Measurements from ENCODE around the gene FAM83F.

Gene FAM83F

DNA sequence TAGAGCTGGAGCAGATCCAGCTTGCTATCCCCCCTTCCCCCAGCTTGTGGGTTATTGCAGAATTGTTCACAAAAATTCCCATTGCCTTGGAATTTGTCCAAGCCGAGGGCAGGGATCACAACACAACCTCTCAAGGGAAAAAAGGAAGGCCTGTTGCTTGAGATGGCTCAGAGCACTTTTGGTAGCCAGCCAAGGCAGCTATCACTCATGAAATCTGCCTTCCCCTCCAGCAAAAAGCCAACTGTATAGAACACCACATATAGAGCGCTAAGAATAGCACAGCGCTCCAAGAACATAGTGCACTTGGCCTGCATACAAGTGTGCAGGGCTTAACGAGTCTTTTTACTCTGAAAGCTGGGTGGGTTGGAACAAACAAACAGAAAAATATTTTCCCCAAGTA, 46.2 kb downstream of the FAM83F start:
- Histone ChIP-seq H3K36me3 (ENCODE audit: control insufficient read depth in 4 of 4, insufficient read depth in 4 of 4, low read length in 3 of 4) (no peaks in the 10 kb centered on the region), H3K4me1 (ENCODE audit: control extremely low read depth in 1 of 4, control insufficient read depth in 4 of 4, insufficient read depth in 4 of 4, low read length in 3 of 4) (peaks cover 9 to 59% (median 40%) of the 10 kb centered on the region in 4 experiments), H3K9me3 (ENCODE audit: control extremely low read depth in 1 of 5, control insufficient read depth in 4 of 5, insufficient read depth in 2 of 5, low read depth in 1 of 5, low read length in 4 of 5) (no peaks in the 10 kb centered on the region), H3K4me3 (ENCODE audit: control insufficient read depth in 1 of 7, extremely low read depth in 1 of 7, insufficient read depth in 4 of 7, low read depth in 2 of 7, low read length in 6 of 7) (peak overlapping the region in 5 of 7 experiments; percentile 0 to 54 (median 38)), H3K27me3 (replicated peaks in 2 of 5; ENCODE audit: control insufficient read depth in 4 of 5, insufficient read depth in 5 of 5, low read length in 4 of 5) (no peaks in the 10 kb centered on the region), H3K27ac (ENCODE audit: insufficient read depth in 1 of 2, low read depth in 1 of 2, low read length in 2 of 2, poor library complexity in 1 of 2, severe bottlenecking in 2 of 2) (peak overlapping the region in 1 of 2 experiments; percentile 74)
- ChIA-PET POLR2A (no interaction called here), CTCF (interaction anchor here (0.6 to 3.3 kb wide), 7 partner anchors 13 to 857 kb away, joined by 3 to 24 read pairs (median 3); no protein-coding TSS in a partner anchor)
- WGBS (ENCODE audit: insufficient coverage): 0% methylated on average over 4 of the region's 4 CpGs
- peak; percentile 44 to 79 (median 75) for DNase-seq

DNA sequence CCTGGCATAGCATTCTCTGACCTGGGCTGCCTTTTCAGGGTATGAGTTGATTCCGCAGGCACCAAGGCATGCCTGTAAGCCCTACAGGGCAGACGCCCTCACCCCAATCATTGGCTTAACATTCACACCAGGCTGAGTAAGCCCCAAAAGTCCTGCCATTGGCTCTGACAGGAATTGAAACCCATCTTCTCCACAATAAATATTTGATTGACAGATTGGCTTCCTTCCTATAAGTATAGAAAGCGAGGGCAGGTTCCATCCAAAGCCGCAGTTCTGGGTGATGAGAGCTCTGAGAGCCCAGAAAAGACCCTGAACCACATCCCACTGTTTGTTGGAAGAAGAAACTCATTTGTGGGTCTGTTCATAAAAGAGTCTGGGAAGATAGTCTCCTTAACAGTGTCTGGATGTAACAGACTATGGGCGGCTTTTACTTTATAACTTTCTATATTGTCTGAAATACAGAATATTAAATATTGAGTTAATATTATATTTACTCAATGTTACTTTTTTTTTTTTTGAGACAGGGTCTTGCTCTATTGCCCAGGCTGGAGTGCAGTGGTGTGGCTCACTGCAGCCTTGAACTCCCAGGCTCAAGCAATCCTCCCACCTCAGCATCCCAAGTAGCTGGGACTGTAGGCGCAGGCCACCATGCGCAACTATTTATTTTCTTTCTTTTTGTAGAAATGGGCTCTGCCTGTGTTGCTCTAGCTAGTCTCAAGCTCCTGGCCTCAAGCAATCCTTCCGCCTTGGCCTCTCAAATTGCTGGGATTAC, 46.8 kb downstream of the FAM83F start:
- Histone ChIP-seq H3K4me1 (ENCODE audit: control extremely low read depth in 1 of 4, control insufficient read depth in 4 of 4, insufficient read depth in 4 of 4, low read length in 3 of 4) (peaks cover 14 to 62% (median 43%) of the 10 kb centered on the region in 4 experiments), H3K27ac (ENCODE audit: insufficient read depth in 1 of 2, low read depth in 1 of 2, low read length in 2 of 2, poor library complexity in 1 of 2, severe bottlenecking in 2 of 2) (peak overlapping the region in 1 of 2 experiments; percentile 74), H3K4me3 (ENCODE audit: control insufficient read depth in 1 of 7, extremely low read depth in 1 of 7, insufficient read depth in 4 of 7, low read depth in 2 of 7, low read length in 6 of 7) (peak overlapping the region in 5 of 7 experiments; percentile 0 to 54 (median 38)), H3K27me3 (replicated peaks in 2 of 5; ENCODE audit: control insufficient read depth in 4 of 5, insufficient read depth in 5 of 5, low read length in 4 of 5) (no peaks in the 10 kb centered on the region), H3K36me3 (ENCODE audit: control insufficient read depth in 4 of 4, insufficient read depth in 4 of 4, low read length in 3 of 4) (no peaks in the 10 kb centered on the region), H3K9me3 (ENCODE audit: control extremely low read depth in 1 of 5, control insufficient read depth in 4 of 5, insufficient read depth in 2 of 5, low read depth in 1 of 5, low read length in 4 of 5) (no peaks in the 10 kb centered on the region)
- CTCF ChIA-PET: interaction anchor here (2.0 to 3.3 kb wide), 4 partner anchors 16 to 507 kb away, joined by 6 to 24 read pairs (median 12); no protein-coding TSS in a partner anchor
- DNase-seq: no peak
- POLR2A ChIA-PET: no interaction called here
- WGBS (ENCODE audit: insufficient coverage): 41% methylated on average over 3 of the region's 8 CpGs

GRCh38 chr22:40042312-40042711, 47.6 kb downstream of the FAM83F start:
- no peak overlapping the region for H3K4me3 ChIP-seq (ENCODE audit: control insufficient read depth in 1 of 7, extremely low read depth in 1 of 7, insufficient read depth in 4 of 7, low read depth in 2 of 7, low read length in 6 of 7)
- CTCF ChIA-PET: interaction anchor here (2.1 kb wide), 1 partner anchor 17 kb away, joined by 6 read pairs; no protein-coding TSS in a partner anchor
- POLR2A ChIA-PET: no interaction called here
- no peaks in the 10 kb centered on the region for H3K27me3 ChIP-seq (replicated peaks in 2 of 5; ENCODE audit: control insufficient read depth in 4 of 5, insufficient read depth in 5 of 5, low read length in 4 of 5)
- 93% methylated on average over 4 of the region's 4 CpGs for WGBS (ENCODE audit: insufficient coverage)
- DNase-seq: no peak
- H3K36me3 ChIP-seq (ENCODE audit: control insufficient read depth in 4 of 4, insufficient read depth in 4 of 4, low read length in 3 of 4): no peaks in the 10 kb centered on the region
- H3K4me1 ChIP-seq (ENCODE audit: control extremely low read depth in 1 of 4, control insufficient read depth in 4 of 4, insufficient read depth in 4 of 4, low read length in 3 of 4): peaks cover 14 to 59% (median 43%) of the 10 kb centered on the region in 4 experiments
- H3K9me3 ChIP-seq (ENCODE audit: control extremely low read depth in 1 of 5, control insufficient read depth in 4 of 5, insufficient read depth in 2 of 5, low read depth in 1 of 5, low read length in 4 of 5): no peaks in the 10 kb centered on the region
- no peak overlapping the region for H3K27ac ChIP-seq (ENCODE audit: insufficient read depth in 1 of 2, low read depth in 1 of 2, low read length in 2 of 2, poor library complexity in 1 of 2, severe bottlenecking in 2 of 2)

GRCh38 chr22:40043081-40043480, 48.3 kb downstream of the FAM83F start:
- H3K4me1 ChIP-seq (ENCODE audit: control extremely low read depth in 1 of 4, control insufficient read depth in 4 of 4, insufficient read depth in 4 of 4, low read length in 3 of 4): peaks cover 14 to 59% (median 43%) of the 10 kb centered on the region in 4 experiments
- H3K4me3 ChIP-seq (ENCODE audit: control insufficient read depth in 1 of 7, extremely low read depth in 1 of 7, insufficient read depth in 4 of 7, low read depth in 2 of 7, low read length in 6 of 7): no peak overlapping the region
- no peaks in the 10 kb centered on the region for H3K36me3 ChIP-seq (ENCODE audit: control insufficient read depth in 4 of 4, insufficient read depth in 4 of 4, low read length in 3 of 4)
- H3K9me3 ChIP-seq (ENCODE audit: control extremely low read depth in 1 of 5, control insufficient read depth in 4 of 5, insufficient read depth in 2 of 5, low read depth in 1 of 5, low read length in 4 of 5): no peaks in the 10 kb centered on the region
- DNase-seq: no peak
- H3K27me3 ChIP-seq (replicated peaks in 2 of 5; ENCODE audit: control insufficient read depth in 4 of 5, insufficient read depth in 5 of 5, low read length in 4 of 5): no peaks in the 10 kb centered on the region
- POLR2A ChIA-PET: interaction anchor here (0.7 to 1.3 kb wide), 2 partner anchors 84 to 523 kb away, joined by 3 to 6 read pairs; partner anchors contain the start of gene ATF4
- no peak overlapping the region for H3K27ac ChIP-seq (ENCODE audit: insufficient read depth in 1 of 2, low read depth in 1 of 2, low read length in 2 of 2, poor library complexity in 1 of 2, severe bottlenecking in 2 of 2)
- CTCF ChIA-PET: interaction anchor here (1.0 to 2.1 kb wide), 3 partner anchors 10 to 45 kb away, joined by 3 to 6 read pairs (median 4); no protein-coding TSS in a partner anchor
- 89% methylated on average over 7 of the region's 8 CpGs for WGBS (ENCODE audit: insufficient coverage)

GRCh38 chr22:40043793-40044101, 49.0 kb downstream of the FAM83F start:
- Histone ChIP-seq H3K27ac (ENCODE audit: insufficient read depth in 1 of 2, low read depth in 1 of 2, low read length in 2 of 2, poor library complexity in 1 of 2, severe bottlenecking in 2 of 2) (peak overlapping the region; percentile 96 to 97), H3K36me3 (ENCODE audit: control insufficient read depth in 4 of 4, insufficient read depth in 4 of 4, low read length in 3 of 4) (no peaks in the 10 kb centered on the region), H3K4me3 (ENCODE audit: control insufficient read depth in 1 of 7, extremely low read depth in 1 of 7, insufficient read depth in 4 of 7, low read depth in 2 of 7, low read length in 6 of 7) (peak overlapping the region in 6 of 7 experiments; percentile 75 to 92 (median 84)), H3K4me1 (ENCODE audit: control extremely low read depth in 1 of 4, control insufficient read depth in 4 of 4, insufficient read depth in 4 of 4, low read length in 3 of 4) (peaks cover 14 to 52% (median 40%) of the 10 kb centered on the region in 4 experiments), H3K27me3 (replicated peaks in 2 of 5; ENCODE audit: control insufficient read depth in 4 of 5, insufficient read depth in 5 of 5, low read length in 4 of 5) (no peaks in the 10 kb centered on the region), H3K9me3 (ENCODE audit: control extremely low read depth in 1 of 5, control insufficient read depth in 4 of 5, insufficient read depth in 2 of 5, low read depth in 1 of 5, low read length in 4 of 5) (no peaks in the 10 kb centered on the region)
- DNase-seq: no peak
- CTCF ChIA-PET: interaction anchor here (0.7 to 1.3 kb wide), 5 partner anchors 10 to 513 kb away, joined by 3 to 5 read pairs (median 4); no protein-coding TSS in a partner anchor
- POLR2A ChIA-PET: interaction anchor here (1.3 to 2.1 kb wide), 4 partner anchors 10 to 524 kb away, joined by 5 to 10 read pairs (median 6); partner anchors contain the start of gene ATF4
- 53% methylated on average over 5 of the region's 5 CpGs for WGBS (ENCODE audit: insufficient coverage)

DNA sequence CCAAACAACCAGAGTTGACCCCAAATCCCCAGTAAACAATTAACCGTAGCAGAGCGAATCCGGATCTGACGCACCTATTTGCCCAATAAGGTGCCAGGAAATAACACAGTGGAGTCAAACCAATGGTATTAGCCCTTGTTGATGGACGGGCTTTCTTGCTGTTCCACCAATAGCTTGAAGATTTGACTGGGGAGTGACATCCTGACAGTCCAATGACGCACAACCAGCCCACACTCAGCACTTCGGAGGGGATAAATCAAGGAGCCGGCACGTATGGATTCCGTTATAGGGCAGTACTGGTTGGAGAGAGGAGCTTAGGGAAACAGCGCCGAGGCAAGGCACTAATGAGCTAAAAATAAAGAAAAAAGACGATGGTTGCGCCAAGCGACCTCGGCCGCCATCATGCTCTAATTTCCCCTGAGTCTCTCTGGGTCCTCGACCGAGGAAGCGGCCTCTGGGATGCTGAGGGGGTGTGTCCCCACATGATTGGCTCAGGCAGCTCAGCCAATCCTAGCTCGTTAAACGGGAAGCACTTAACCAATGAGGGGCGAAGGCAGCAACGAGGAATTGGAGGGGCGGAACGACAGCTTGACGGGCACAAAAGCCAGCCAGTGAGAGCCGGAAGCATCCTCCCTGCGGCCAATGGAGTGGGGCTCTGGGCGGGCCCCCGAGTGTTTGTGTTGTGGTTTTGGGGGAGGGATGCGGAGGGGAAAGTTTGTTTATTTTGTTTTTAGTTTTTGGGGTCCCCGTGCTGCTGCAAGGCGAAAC, 49.5 kb downstream of the FAM83F start:
- H3K4me1 ChIP-seq (ENCODE audit: control extremely low read depth in 1 of 4, control insufficient read depth in 4 of 4, insufficient read depth in 4 of 4, low read length in 3 of 4): peaks cover 14 to 48% (median 39%) of the 10 kb centered on the region in 4 experiments
- WGBS (ENCODE audit: insufficient coverage): under 1% methylated on average over 29 of the region's 34 CpGs

More for the DNA sequence above, 49.5 kb downstream of the FAM83F start:
- POLR2A ChIA-PET: interaction anchor here (0.6 to 2.1 kb wide), 5 partner anchors 10 to 524 kb away, joined by 3 to 10 read pairs (median 6); partner anchors contain the start of gene ATF4
- no peaks in the 10 kb centered on the region for H3K36me3 ChIP-seq (ENCODE audit: control insufficient read depth in 4 of 4, insufficient read depth in 4 of 4, low read length in 3 of 4)
- H3K27ac ChIP-seq (ENCODE audit: insufficient read depth in 1 of 2, low read depth in 1 of 2, low read length in 2 of 2, poor library complexity in 1 of 2, severe bottlenecking in 2 of 2): peak overlapping the region; percentile 96 to 97
- H3K27me3 ChIP-seq (replicated peaks in 2 of 5; ENCODE audit: control insufficient read depth in 4 of 5, insufficient read depth in 5 of 5, low read length in 4 of 5): no peaks in the 10 kb centered on the region
- CTCF ChIA-PET: interaction anchor here (0.7 to 1.3 kb wide), 6 partner anchors 26 to 514 kb away, joined by 3 to 5 read pairs (median 3); partner anchors contain the start of gene TNRC6B
- H3K9me3 ChIP-seq (ENCODE audit: control extremely low read depth in 1 of 5, control insufficient read depth in 4 of 5, insufficient read depth in 2 of 5, low read depth in 1 of 5, low read length in 4 of 5): no peaks in the 10 kb centered on the region
- peak overlapping the region; percentile 75 to 98 (median 85) for H3K4me3 ChIP-seq (ENCODE audit: control insufficient read depth in 1 of 7, extremely low read depth in 1 of 7, insufficient read depth in 4 of 7, low read depth in 2 of 7, low read length in 6 of 7)
- peak; percentile 100 for DNase-seq

Data from common myeloid progenitor, CD34-positive (primary cell).